GM12878 (cell line): Measurements from ENCODE around the gene SHROOM2. TPM values are rescaled to one million over a fixed set of nuclear protein-coding genes. Genes with fewer than 3 reads are reported as not detected.
A peak's percentile ranks its signal among the peaks of the same experiment; 100 is the strongest.

ENCODE experiments used
- ATF7 ChIP-seq: fragments of 450-650 bp; IDR thresholded peaks from 2 replicates; pipeline ENCODE4 v1.6.1; 2016; ENCODE audit warnings: low read depth, mild to moderate bottlenecking
- BCL11A ChIP-seq: IDR thresholded peaks from 2 replicates; pipeline ENCODE4 v1.6.1; 2011; ENCODE audit warnings: low read depth, low read length
- BHLHE40 ChIP-seq, 2 experiments: fragments of 450-650 bp in 1 of 2; IDR thresholded peaks; 2 replicates each; pipeline ENCODE4 v1.6.1; 2011 to 2017; ENCODE audit warnings: low read depth in 2 of 2, borderline replicate concordance in 1 of 2, improper control_type of control experiment in 1 of 2, low read length in 1 of 2, mild to moderate bottlenecking in 1 of 2
- CBX5 ChIP-seq: sonication (generic); IDR thresholded peaks from 2 replicates; pipeline ENCODE4 v1.6.1; 2016; ENCODE audit warnings: low read depth, moderate library complexity, mild to moderate bottlenecking, inconsistent platforms
- E4F1 ChIP-seq: fragments of 450-650 bp; IDR thresholded peaks from 2 replicates; pipeline ENCODE4 v1.6.1; 2018; ENCODE audit warnings: borderline replicate concordance, mild to moderate bottlenecking; ENCODE audit not compliant: partially characterized antibody
- EED ChIP-seq: sonication (generic); IDR thresholded peaks from 2 replicates; pipeline ENCODE4 v1.6.1; 2016; ENCODE audit warnings: antibody characterized with exemption, low read depth
- FOXK2 ChIP-seq: fragments of 450-650 bp; IDR thresholded peaks from 2 replicates; pipeline ENCODE4 v1.6.1; 2017; ENCODE audit warnings: mild to moderate bottlenecking, moderate library complexity
- HCFC1 ChIP-seq: fragments of 150-350 bp; IDR thresholded peaks from 2 replicates; pipeline ENCODE4 v1.6.1; 2014; ENCODE audit warnings: low read length
- IKZF1 ChIP-seq: fragments of 450-650 bp; conservative IDR thresholded peaks from 2 replicates; pipeline ENCODE4 v1.6.1; 2017; ENCODE audit warnings: antibody characterized with exemption, mild to moderate bottlenecking
- JUNB ChIP-seq: IDR thresholded peaks from 2 replicates; pipeline ENCODE4 v1.6.1; 2016; ENCODE audit warnings: antibody characterized with exemption, mild to moderate bottlenecking
- MEF2A ChIP-seq: IDR thresholded peaks from 2 replicates; pipeline ENCODE4 v1.6.1; 2011; ENCODE audit warnings: low read depth, mild to moderate bottlenecking, low read length, moderate library complexity; ENCODE audit not compliant: insufficient read depth
- MTA2 ChIP-seq: fragments of 450-650 bp; IDR thresholded peaks from 2 replicates; pipeline ENCODE4 v1.6.1; 2016; ENCODE audit warnings: low read depth, mild to moderate bottlenecking, moderate library complexity
- NBN ChIP-seq: fragments of 450-650 bp; IDR thresholded peaks from 2 replicates; pipeline ENCODE4 v1.6.1; 2016
- NKRF ChIP-seq: fragments of 450-650 bp; conservative IDR thresholded peaks from 2 replicates; pipeline ENCODE4 v1.6.1; 2017; ENCODE audit warnings: mild to moderate bottlenecking, moderate library complexity
- NRF1 ChIP-seq: conservative IDR thresholded peaks from 2 replicates; pipeline ENCODE4 v1.6.1; 2011; ENCODE audit warnings: mild to moderate bottlenecking, low read depth, low read length, improper control_type of control experiment
- PML ChIP-seq: IDR thresholded peaks from 2 replicates; pipeline ENCODE4 v1.6.1; 2012; ENCODE audit warnings: low read length, inconsistent platforms
- RUNX3 ChIP-seq: IDR thresholded peaks from 2 replicates; pipeline ENCODE4 v1.6.1; 2012; ENCODE audit warnings: low read length, inconsistent platforms
- SREBF1 ChIP-seq: IDR thresholded peaks from 2 replicates; pipeline ENCODE4 v1.6.1; 2012; ENCODE audit warnings: mild to moderate bottlenecking, low read length
- ZNF217 ChIP-seq: fragments of 450-650 bp; IDR thresholded peaks from 2 replicates; pipeline ENCODE4 v1.6.1; 2017; ENCODE audit warnings: antibody characterized with exemption, mild to moderate bottlenecking
- ZNF592 ChIP-seq: fragments of 450-650 bp; IDR thresholded peaks from 2 replicates; pipeline ENCODE4 v1.6.1; 2017; ENCODE audit warnings: mild to moderate bottlenecking, moderate library complexity
- polyA plus RNA-seq, 11 experiments: library from polyadenylated mRNA; depleted of rRNA in 4 of 11; unstranded in 6 of 11; stranded (reverse) in 5 of 11; fragments of >200 nt; fragmentation: Nextera tagmentation in 4 of 11; fragmentation: Illumina TruSeq in 1 of 11; extraction: Ambion mirVana in 4 of 11; extraction: Trizol in 1 of 11; gene quantifications; 1 replicate in 1 of 11; 2 replicates in 10 of 11; pipeline versions ENCODE4 v1.2.1 to v1.2.3, GENCODE V29; 2011 to 2016; ENCODE audit warnings: inconsistent platforms in 2 of 11, missing spikeins in 2 of 11, low read depth in 1 of 11
- total RNA-seq, 4 experiments: library from RNA; depleted of rRNA in 3 of 4; stranded (reverse); fragments of >200 nt in 3 of 4; fragmentation: Illumina TruSeq in 1 of 4; extraction: Trizol in 1 of 4; gene quantifications; 2 replicates each; pipeline versions ENCODE4 v1.2.1 to v1.2.3, GENCODE V29; 2013 to 2021

The SHROOM2 gene
- total and polyA plus RNA-seq, 10 of the 15 experiments (the other 5 are each of a cell fraction or from before 2014, with no cell fraction given), result under 0.01 to 0.15 (median 0.09) TPM; not detected in 2

- no peak for TF ChIP-seq E4F1
- TF ChIP-seq SREBF1, result no peak
- 0 out of 2 replicates have a peak, but pooled peaks have one; percentile 44 for TF ChIP-seq CBX5
- peak; percentile 93 for TF ChIP-seq RUNX3
- TF ChIP-seq NBN, result 0 out of 2 replicates have a peak, but pooled peaks have one; percentile 27
- peak; percentile 92 for TF ChIP-seq EED
- peak; percentile 94 for TF ChIP-seq JUNB
- no peak for TF ChIP-seq NKRF
- TF ChIP-seq ATF7, result peak; percentile 86
- TF ChIP-seq ZNF592, result no peak
- no peak for TF ChIP-seq NRF1
- peak; percentile 96 for TF ChIP-seq MTA2
- no peak for TF ChIP-seq HCFC1
- TF ChIP-seq IKZF1, result peak; percentile 95
- no peak for TF ChIP-seq MEF2A
- TF ChIP-seq BCL11A, result peak; percentile 92
- peak; percentile 76; the same call in 1 of the 2 replicates for TF ChIP-seq ZNF217
- peak; percentile 68 to 75 for TF ChIP-seq BHLHE40 (IDR thresholded peaks at IDR 0.05; ENCODE audit: borderline replicate concordance in 1 of 2, low read depth in 2 of 2, low read length in 1 of 2)
- TF ChIP-seq PML, result no peak
- TF ChIP-seq FOXK2, result no peak
Observed at GRCh38 chrX:9829308-9830267, 43.4 kb downstream of the SHROOM2 start (continued).
